ENCODE data around the gene CLCN1. TPM values are rescaled to one million over a fixed set of nuclear protein-coding genes. Genes with fewer than 3 reads are reported as not detected.

The CLCN1 gene
- total and polyA plus RNA-seq, 2 of the 8 experiments (the other 6 are each of a cell fraction or from before 2014, with no cell fraction given), result 0.36 to 0.41 TPM

DNA sequence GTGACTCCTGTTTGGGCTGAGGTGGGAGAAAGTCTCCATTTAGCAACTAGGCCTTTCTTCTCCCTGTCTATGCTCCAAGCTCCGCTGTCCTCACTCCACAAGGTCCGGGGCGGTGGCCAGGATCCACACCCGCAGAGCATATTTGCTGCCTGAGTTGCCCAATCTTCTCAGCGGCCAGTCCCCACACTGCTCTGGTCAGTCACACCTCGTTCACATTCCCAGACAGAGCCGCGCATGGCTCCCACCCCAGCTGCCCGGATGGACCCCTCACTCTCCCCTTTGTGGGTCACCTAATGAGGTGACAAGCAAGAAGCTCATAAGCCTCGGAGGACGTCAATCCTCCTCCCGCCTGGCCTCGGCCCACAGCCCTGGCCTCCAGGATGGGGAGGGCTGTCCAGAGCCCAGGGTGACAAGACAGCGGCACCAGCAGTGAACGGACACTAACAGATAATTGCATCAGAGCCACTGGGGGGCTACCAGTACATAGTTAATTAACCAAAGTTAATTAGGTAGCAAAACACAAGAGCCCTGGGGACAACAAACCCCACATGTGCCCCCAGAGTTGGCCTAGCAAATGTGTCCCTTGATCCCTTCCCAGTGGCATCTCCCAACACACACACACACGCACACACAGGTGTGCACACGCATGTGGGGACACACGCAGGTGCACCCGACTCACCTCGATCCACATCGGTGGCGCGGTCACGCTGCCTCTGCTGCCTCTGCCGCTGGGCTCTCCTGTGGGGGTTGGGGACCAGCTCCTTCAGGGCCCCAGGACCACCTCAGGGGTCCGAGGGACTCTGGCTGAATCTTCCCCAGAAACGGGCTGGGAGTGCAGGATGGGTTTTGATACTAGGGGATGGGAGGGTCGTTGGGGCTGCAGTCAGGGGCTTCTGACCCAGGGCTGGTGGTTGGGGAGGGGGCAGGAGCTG is 81.0 kb downstream of the CLCN1 start (continued):
- TF ChIP-seq HDAC2 (IDR thresholded peaks at IDR 0.05; ENCODE audit: borderline replicate concordance in 1 of 2, low read depth in 2 of 2, low read length in 2 of 2), result no peak
- no peak for TF ChIP-seq ASH2L (IDR thresholded peaks at IDR 0.05; ENCODE audit: low read length)
- no peak for TF ChIP-seq CHD1 (IDR thresholded peaks at IDR 0.05; ENCODE audit: low read depth, low read length)
- TF ChIP-seq RBBP5 (IDR thresholded peaks at IDR 0.05; ENCODE audit: borderline replicate concordance, low read depth, low read length), result no peak
- TF ChIP-seq CBX8 (IDR thresholded peaks at IDR 0.05; ENCODE audit: borderline replicate concordance, low read depth, low read length), result no peak
- TF ChIP-seq SUZ12 (IDR thresholded peaks at IDR 0.05; ENCODE audit: low read length), result no peak
- no peak for TF ChIP-seq TAF1 (IDR thresholded peaks at IDR 0.05; ENCODE audit: low read depth, low read length)
- TF ChIP-seq JUND (IDR thresholded peaks at IDR 0.05; ENCODE audit: low read length), result no peak
- no peak for TF ChIP-seq EP300 (IDR thresholded peaks at IDR 0.05; ENCODE audit: borderline replicate concordance in 1 of 2, low read depth in 2 of 2, low read length in 2 of 2)
- no peak for TF ChIP-seq CREB1 (IDR thresholded peaks at IDR 0.05)
- TF ChIP-seq, protein P1, sequence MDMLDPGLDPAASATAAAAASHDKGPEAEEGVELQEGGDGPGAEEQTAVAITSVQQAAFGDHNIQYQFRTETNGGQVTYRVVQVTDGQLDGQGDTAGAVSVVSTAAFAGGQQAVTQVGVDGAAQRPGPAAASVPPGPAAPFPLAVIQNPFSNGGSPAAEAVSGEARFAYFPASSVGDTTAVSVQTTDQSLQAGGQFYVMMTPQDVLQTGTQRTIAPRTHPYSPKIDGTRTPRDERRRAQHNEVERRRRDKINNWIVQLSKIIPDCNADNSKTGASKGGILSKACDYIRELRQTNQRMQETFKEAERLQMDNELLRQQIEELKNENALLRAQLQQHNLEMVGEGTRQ (IDR thresholded peaks at IDR 0.05; ENCODE audit: low read length), result no peak
